GM18505 (cell line): ENCODE measurements around the gene C1orf35.
A peak's percentile ranks its signal among the peaks of the same experiment; 100 is the strongest.

Source experiments
- ATAC-seq: cut with Tn5 transposase; IDR thresholded peaks from one replicate; pipeline ENCODE4 v1.9.1; 2021; ENCODE audit not compliant: unreplicated experiment
- POLR2A ChIP-seq: IDR thresholded peaks from 4 replicates; pipeline ENCODE4 v1.6.1; 2011; ENCODE audit warnings: borderline replicate concordance; ENCODE audit not compliant: insufficient read depth, insufficient read length; ENCODE audit errors: extremely low read depth

The C1orf35 gene

DNA sequence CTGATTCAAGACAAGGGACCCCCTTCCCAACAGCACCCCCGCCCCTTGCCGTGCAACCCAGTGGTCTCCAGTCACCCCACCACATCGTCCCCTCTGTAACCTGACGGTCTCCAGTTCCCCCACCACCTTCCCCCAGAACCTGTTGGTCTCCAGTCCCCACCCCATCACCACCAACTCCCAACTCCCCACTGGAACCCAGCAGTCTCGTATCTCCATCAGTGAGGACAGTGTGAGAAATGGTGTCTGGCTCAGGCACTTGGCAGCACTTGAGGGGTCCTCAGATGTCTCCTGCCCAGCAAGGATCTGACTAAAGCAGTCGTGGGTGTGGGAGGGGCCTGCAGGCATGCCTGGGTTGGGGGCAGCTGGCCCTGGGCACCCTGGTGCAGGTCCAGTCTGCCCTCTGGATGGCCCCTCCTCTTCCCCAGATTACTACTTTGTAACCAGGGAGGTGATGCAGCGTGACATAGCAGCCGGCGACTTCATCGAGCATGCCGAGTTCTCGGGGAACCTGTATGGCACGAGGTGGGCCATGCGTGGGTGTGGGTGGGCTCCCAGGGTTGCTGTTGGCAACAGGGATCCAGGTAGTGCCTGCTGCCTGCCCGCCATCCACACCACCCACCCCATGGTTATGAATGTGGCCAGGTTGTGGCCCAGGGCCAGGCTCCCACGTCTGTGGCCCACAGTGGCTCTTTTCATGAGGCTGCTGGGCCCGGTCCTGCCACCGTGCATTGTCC lies 43.5 kb upstream of the C1orf35 start:
- no peak for ATAC-seq
- no peak for TF ChIP-seq POLR2A

GRCh38 chr1:228145463-228146416 lies 42.6 kb upstream of the C1orf35 start:
- no peak for ATAC-seq
- no peak for TF ChIP-seq POLR2A

- TF ChIP-seq POLR2A, result no peak
- ATAC-seq, result no peak
These were observed 41.8 kb upstream of the C1orf35 start for GRCh38 chr1:228144993-228145343.

DNA sequence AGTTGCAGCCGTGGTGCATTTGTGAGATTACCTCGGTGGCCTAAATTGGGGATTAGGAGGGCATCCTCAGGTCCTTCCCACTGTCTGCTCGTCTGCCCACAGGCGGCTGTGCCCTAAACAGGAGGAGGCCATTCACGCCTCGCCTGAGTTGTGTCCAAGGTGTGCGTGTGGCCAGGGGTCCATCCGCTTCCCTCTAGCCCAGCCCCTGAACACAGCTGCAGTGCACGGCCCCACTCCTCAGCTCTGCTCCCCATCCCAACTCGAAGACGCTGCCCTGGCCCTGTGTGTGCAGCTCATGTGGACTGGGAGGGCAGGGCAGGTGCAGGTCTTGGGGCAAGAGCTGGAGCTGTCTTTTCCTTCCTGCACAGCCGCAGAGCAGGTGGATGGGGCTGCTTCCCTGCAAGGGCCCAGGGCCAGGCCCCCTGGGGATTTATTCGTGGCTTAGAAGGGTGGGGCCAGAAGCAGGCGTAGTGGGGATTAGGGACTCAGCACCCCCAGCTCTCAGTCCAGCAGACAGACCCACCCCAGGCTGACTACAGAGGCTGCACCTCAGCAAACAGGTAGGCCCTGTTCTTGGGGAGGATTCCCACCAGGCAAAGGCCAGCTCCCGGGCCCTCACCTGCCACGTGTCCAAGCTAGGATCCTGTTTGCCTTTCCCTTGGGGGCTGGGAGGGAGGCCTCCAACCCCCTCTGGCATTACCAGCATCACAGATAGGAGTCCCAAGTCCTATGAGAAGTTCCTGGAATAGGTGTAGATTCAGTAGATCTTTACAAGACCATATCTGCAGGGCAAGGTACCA lies 41.3 kb upstream of the C1orf35 start:
- TF ChIP-seq POLR2A, result no peak
- ATAC-seq, result no peak

- no peak for ATAC-seq
- no peak for TF ChIP-seq POLR2A
These were observed 40.5 kb upstream of the C1orf35 start for GRCh38 chr1:228143480-228144192.

DNA sequence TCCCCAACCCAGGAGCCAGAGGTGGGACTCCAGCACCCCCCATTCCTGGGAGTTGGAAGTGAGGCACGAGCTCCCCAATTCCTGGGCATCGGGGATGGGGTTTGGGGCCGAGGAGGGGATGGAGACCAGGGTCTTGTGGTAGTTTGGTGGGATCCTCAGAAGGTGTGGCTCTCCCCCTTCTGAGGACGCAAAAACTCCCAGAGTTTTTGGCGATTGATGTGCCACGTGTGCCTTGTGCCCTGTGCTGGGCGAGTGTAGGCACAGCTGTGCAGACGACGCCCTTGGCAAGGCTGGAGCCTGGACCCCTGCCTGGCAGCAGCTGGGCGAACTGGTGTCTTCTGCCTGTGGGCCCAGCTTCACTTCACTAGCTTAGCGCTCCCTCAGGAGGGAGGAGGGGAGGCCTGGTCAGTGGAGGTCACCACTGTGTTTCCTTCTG lies 39.6 kb upstream of the C1orf35 start:
- no peak for TF ChIP-seq POLR2A

GRCh38 chr1:228142155-228142691 lies 39.1 kb upstream of the C1orf35 start:
- TF ChIP-seq POLR2A, result no peak
- no peak for ATAC-seq

More for the DNA sequence above, 39.6 kb upstream of the C1orf35 start:
- ATAC-seq, result no peak

DNA sequence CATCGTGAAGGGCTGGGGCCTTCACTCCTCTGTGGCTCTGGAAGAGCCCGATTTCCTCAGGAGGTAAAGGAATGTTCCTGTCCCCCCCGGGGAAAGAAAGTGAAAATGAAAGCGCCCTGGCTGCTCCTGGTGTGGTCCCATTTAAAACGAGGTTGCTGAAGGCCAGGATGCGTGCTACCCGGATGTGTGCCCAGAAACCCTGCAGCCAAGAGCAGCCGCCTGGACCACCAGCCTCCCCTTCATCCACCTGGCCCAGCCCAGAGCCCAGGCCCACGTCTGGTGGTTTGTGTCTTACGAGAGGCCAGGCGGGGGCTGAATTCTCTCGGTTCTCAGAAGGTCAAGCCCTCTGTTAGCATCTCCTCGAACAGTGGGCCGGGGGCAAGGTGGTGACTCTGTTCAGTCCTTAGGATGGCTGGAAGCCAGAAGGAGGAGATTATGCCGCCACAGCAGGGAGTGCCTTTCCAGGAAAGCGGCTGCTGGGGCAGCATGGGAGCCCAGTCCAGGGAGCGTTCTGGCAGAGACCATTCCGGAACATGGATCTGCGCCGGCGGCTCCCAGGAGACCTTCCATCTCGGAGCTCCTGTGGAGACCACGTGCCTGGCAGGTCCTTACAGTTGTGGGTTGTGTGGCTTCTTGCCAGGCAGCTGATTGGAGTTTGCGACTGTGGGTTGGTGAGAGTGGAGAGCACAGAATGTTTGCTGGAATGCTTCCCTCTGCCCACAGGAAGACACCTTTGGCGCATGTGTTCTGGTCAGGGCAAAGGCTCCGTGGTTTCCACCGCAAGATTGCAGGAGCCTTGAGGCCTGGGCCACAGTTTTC lies 38.3 kb upstream of the C1orf35 start:
- TF ChIP-seq POLR2A, result no peak
- no peak for ATAC-seq

GRCh38 chr1:228140724-228141225 lies 37.6 kb upstream of the C1orf35 start:
- ATAC-seq, result no peak
- no peak for TF ChIP-seq POLR2A

GRCh38 chr1:228139931-228140723 lies 37.0 kb upstream of the C1orf35 start, which contains the start of gene GUK1:
GUK1 (plus strand) TSS chr1:228140279; CDS start chr1:228140303, 24 bp downstream.
- TF ChIP-seq POLR2A, result peak; percentile 92
- ATAC-seq, result peak; percentile 88
